Neuron (in vitro differentiated cells): ENCODE data around the gene CAND2.

Experiments used
- H2AFZ ChIP-seq: one replicate; pipeline ENCODE4 v1.6.1; 2013; ENCODE audit warnings: low read depth, mild to moderate bottlenecking, inconsistent platforms, low read length, moderate library complexity
- H3K27me3 ChIP-seq: one replicate; pipeline ENCODE4 v1.6.1; 2013; ENCODE audit warnings: low read length; ENCODE audit not compliant: insufficient read depth
- H3K36me3 ChIP-seq: one replicate; pipeline ENCODE4 v1.6.1; 2013; ENCODE audit warnings: low read length; ENCODE audit not compliant: insufficient read depth
- H3K4me1 ChIP-seq: one replicate; pipeline ENCODE4 v1.6.1; 2013; ENCODE audit warnings: low read length; ENCODE audit not compliant: insufficient read depth
- H3K4me3 ChIP-seq: 2 replicates; pipeline ENCODE4 v1.5.1; 2013; ENCODE audit warnings: mild to moderate bottlenecking, low read length, moderate library complexity
- H3K9me3 ChIP-seq: one replicate; pipeline ENCODE4 v1.6.1; 2013; ENCODE audit warnings: low read length

CAND2 gene

GRCh38 chr3:12796171-12797123 lies at the start of gene CAND2:
Gene CAND2 (plus strand): TSS chr3:12796680. CDS start chr3:12796721, 41 bp downstream.
- peaks cover 3% of the 10 kb centered on the region for H3K4me1 ChIP-seq
- no peaks in the 10 kb centered on the region for H3K36me3 ChIP-seq
- H3K4me3 ChIP-seq = peak within 1 kb of the TSS; percentile 42
- no peaks in the 10 kb centered on the region for H3K9me3 ChIP-seq
- H3K27me3 ChIP-seq = no peaks in the 10 kb centered on the region
- peak within 1 kb of the TSS; percentile 85 for H2AFZ ChIP-seq

GRCh38 chr3:12748477-12748876 lies 48.0 kb upstream of the CAND2 start:
- Histone ChIP-seq H2AFZ (no peak overlapping the region), H3K27me3 (peaks cover 3% of the 10 kb centered on the region), H3K4me1 (no peaks in the 10 kb centered on the region), H3K9me3 (no peaks in the 10 kb centered on the region), H3K36me3 (no peaks in the 10 kb centered on the region), H3K4me3 (no peak overlapping the region)

- Histone ChIP-seq H3K27me3 (no peaks in the 10 kb centered on the region), H2AFZ (no peak overlapping the region), H3K4me3 (no peak overlapping the region), H3K9me3 (no peaks in the 10 kb centered on the region), H3K36me3 (no peaks in the 10 kb centered on the region), H3K4me1 (no peaks in the 10 kb centered on the region)
Observed at GRCh38 chr3:12750223-12750622, 46.3 kb upstream of the CAND2 start.

- Histone ChIP-seq H2AFZ (no peak overlapping the region), H3K4me1 (no peaks in the 10 kb centered on the region), H3K9me3 (no peaks in the 10 kb centered on the region), H3K27me3 (no peaks in the 10 kb centered on the region), H3K4me3 (no peak overlapping the region), H3K36me3 (no peaks in the 10 kb centered on the region)
Observed at GRCh38 chr3:12750658-12751071, 45.8 kb upstream of the CAND2 start.

GRCh38 chr3:12751571-12751970 lies 44.9 kb upstream of the CAND2 start:
- no peaks in the 10 kb centered on the region for H3K9me3 ChIP-seq
- H3K4me1 ChIP-seq = no peaks in the 10 kb centered on the region
- H2AFZ ChIP-seq = no peak overlapping the region
- H3K36me3 ChIP-seq = no peaks in the 10 kb centered on the region
- H3K4me3 ChIP-seq = no peak overlapping the region
- no peaks in the 10 kb centered on the region for H3K27me3 ChIP-seq

- H3K27me3 ChIP-seq = no peaks in the 10 kb centered on the region
- H3K36me3 ChIP-seq = no peaks in the 10 kb centered on the region
- H3K4me3 ChIP-seq = no peak overlapping the region
- H2AFZ ChIP-seq = no peak overlapping the region
- no peaks in the 10 kb centered on the region for H3K9me3 ChIP-seq
- no peaks in the 10 kb centered on the region for H3K4me1 ChIP-seq
Observed at GRCh38 chr3:12752102-12752501, 44.4 kb upstream of the CAND2 start.

- H3K9me3 ChIP-seq = no peaks in the 10 kb centered on the region
- no peaks in the 10 kb centered on the region for H3K27me3 ChIP-seq
- H3K4me1 ChIP-seq = no peaks in the 10 kb centered on the region
- no peak overlapping the region for H2AFZ ChIP-seq
- no peak overlapping the region for H3K4me3 ChIP-seq
- no peaks in the 10 kb centered on the region for H3K36me3 ChIP-seq
Observed at GRCh38 chr3:12752809-12753208, 43.7 kb upstream of the CAND2 start.

- Histone ChIP-seq H3K27me3 (no peaks in the 10 kb centered on the region), H3K4me3 (no peak overlapping the region), H3K9me3 (no peaks in the 10 kb centered on the region), H3K4me1 (no peaks in the 10 kb centered on the region), H2AFZ (no peak overlapping the region), H3K36me3 (no peaks in the 10 kb centered on the region)
Observed at GRCh38 chr3:12753275-12754028, 43.0 kb upstream of the CAND2 start.

GRCh38 chr3:12754313-12754712 lies 42.2 kb upstream of the CAND2 start:
- H3K36me3 ChIP-seq = no peaks in the 10 kb centered on the region
- no peaks in the 10 kb centered on the region for H3K9me3 ChIP-seq
- no peaks in the 10 kb centered on the region for H3K27me3 ChIP-seq
- H3K4me1 ChIP-seq = no peaks in the 10 kb centered on the region
- H3K4me3 ChIP-seq = no peak overlapping the region
- no peak overlapping the region for H2AFZ ChIP-seq

GRCh38 chr3:12755754-12756153 lies 40.7 kb upstream of the CAND2 start:
- H3K36me3 ChIP-seq = no peaks in the 10 kb centered on the region
- no peaks in the 10 kb centered on the region for H3K4me1 ChIP-seq
- H2AFZ ChIP-seq = no peak overlapping the region
- H3K4me3 ChIP-seq = no peak overlapping the region
- H3K9me3 ChIP-seq = no peaks in the 10 kb centered on the region
- H3K27me3 ChIP-seq = no peaks in the 10 kb centered on the region

GRCh38 chr3:12756175-12756574 lies 40.3 kb upstream of the CAND2 start:
- H2AFZ ChIP-seq = no peak overlapping the region
- H3K27me3 ChIP-seq = no peaks in the 10 kb centered on the region
- no peaks in the 10 kb centered on the region for H3K4me1 ChIP-seq
- no peaks in the 10 kb centered on the region for H3K36me3 ChIP-seq
- no peaks in the 10 kb centered on the region for H3K9me3 ChIP-seq
- H3K4me3 ChIP-seq = no peak overlapping the region

GRCh38 chr3:12756635-12757034 lies 39.8 kb upstream of the CAND2 start:
- Histone ChIP-seq H3K4me1 (no peaks in the 10 kb centered on the region), H3K36me3 (no peaks in the 10 kb centered on the region), H2AFZ (no peak overlapping the region), H3K9me3 (no peaks in the 10 kb centered on the region), H3K27me3 (no peaks in the 10 kb centered on the region), H3K4me3 (no peak overlapping the region)

- Histone ChIP-seq H3K4me3 (no peak overlapping the region), H3K36me3 (no peaks in the 10 kb centered on the region), H3K4me1 (no peaks in the 10 kb centered on the region)
Observed at GRCh38 chr3:12758025-12758781, 38.3 kb upstream of the CAND2 start.

More at GRCh38 chr3:12758025-12758781, 38.3 kb upstream of the CAND2 start:
- no peaks in the 10 kb centered on the region for H3K27me3 ChIP-seq
- no peaks in the 10 kb centered on the region for H3K9me3 ChIP-seq
- H2AFZ ChIP-seq = no peak overlapping the region
